Stimulated activated CD8-positive, alpha-beta memory T cell treated with anti-CD3 and anti-CD28 coated beads, Interleukin-4, amount 100 ng/mL, for 1 hour (primary cell): ENCODE results near the gene TRIM28.
"Not testable (repeated sequence)": the region's sequence is repeated elsewhere in the genome, so short reads cannot be mapped to it uniquely, and the experiment has no call there.

Experiments
- DNase-seq, 2 donors: peaks; one replicate each; pipeline ENCODE4 v3.0.0-alpha.2; 2020; ENCODE audit warnings: low read depth in 2 of 2, low spot score in 1 of 2

The TRIM28 gene

GRCh38 chr19:58519087-58519354, 24.8 kb upstream of the TRIM28 start:
- DNase-seq = no peak

- peak; percentile 69 to 74 for DNase-seq
Measured at GRCh38 chr19:58519355-58520256, 24.3 kb upstream of the TRIM28 start, which contains the start of gene ZBTB45. ZBTB45 (minus strand) TSS chr19:58519810; CDS start chr19:58517673, 2,137 bp downstream.

GRCh38 chr19:58520257-58520599, 23.6 kb upstream of the TRIM28 start:
- DNase-seq = no peak

- DNase-seq = no peak
Measured at GRCh38 chr19:58521651-58522050, 22.2 kb upstream of the TRIM28 start.

GRCh38 chr19:58522709-58523108, 21.2 kb upstream of the TRIM28 start:
- DNase-seq = no peak

GRCh38 chr19:58529405-58529804, 14.5 kb upstream of the TRIM28 start:
- DNase-seq = no peak

GRCh38 chr19:58531034-58531840, 12.6 kb upstream of the TRIM28 start:
- no peak for DNase-seq

GRCh38 chr19:58535857-58536256, 8.0 kb upstream of the TRIM28 start:
- no peak for DNase-seq

GRCh38 chr19:58536852-58537798, 6.7 kb upstream of the TRIM28 start:
- DNase-seq = no peak

GRCh38 chr19:58538257-58539168, 5.4 kb upstream of the TRIM28 start:
- DNase-seq = no peak

GRCh38 chr19:58539169-58539559, 4.7 kb upstream of the TRIM28 start:
- not testable (repeated sequence) for DNase-seq

- not testable (repeated sequence) for DNase-seq
Measured at GRCh38 chr19:58542641-58543372, 1.1 kb upstream of the TRIM28 start.

- DNase-seq = peak in 1 of 2 donors; percentile 60
Measured at GRCh38 chr19:58544591-58545285, 874 bp downstream of the TRIM28 start.

- no peak for DNase-seq
Measured at GRCh38 chr19:58545286-58546018, 1.6 kb downstream of the TRIM28 start.

- no peak for DNase-seq
Measured at GRCh38 chr19:58546019-58546530, 2.2 kb downstream of the TRIM28 start.

GRCh38 chr19:58547323-58548312, 3.8 kb downstream of the TRIM28 start:
- no peak for DNase-seq
